NCI-H524 treated with DMSO at 0.1 percent for 48 hours (cell line): ENCODE results near the gene GPR89B.
"Not testable (repeated sequence)": the region's sequence is repeated elsewhere in the genome, so short reads cannot be mapped to it uniquely, and the experiment has no call there.

Source experiments
- DNase-seq: peaks from one replicate; lab custom pipeline; 2025; lab: John Stamatoyannopoulos, UW

GPR89B gene

GRCh38 chr1:147928236-147929132, at the start of gene GPR89B:
TSS of gene GPR89B (plus strand) at chr1:147928420. CDS start at chr1:147928537, 117 bp downstream.
- DNase-seq, result not testable (repeated sequence)

GRCh38 chr1:147879911-147880310, 48.3 kb upstream of the GPR89B start:
- no peak for DNase-seq

- no peak for DNase-seq
These were observed 45.7 kb upstream of the GPR89B start for GRCh38 chr1:147882535-147882934.

- DNase-seq, result no peak
These were observed 37.9 kb upstream of the GPR89B start for GRCh38 chr1:147890177-147890790.

- no peak for DNase-seq
These were observed 37.1 kb upstream of the GPR89B start for GRCh38 chr1:147891088-147891487.

- no peak for DNase-seq
These were observed 36.0 kb upstream of the GPR89B start for GRCh38 chr1:147892216-147892615.

- DNase-seq, result no peak
These were observed 35.4 kb upstream of the GPR89B start for GRCh38 chr1:147892731-147893214.

- no peak for DNase-seq
These were observed 33.1 kb upstream of the GPR89B start for GRCh38 chr1:147895123-147895522.

- DNase-seq, result no peak
These were observed 31.0 kb upstream of the GPR89B start for GRCh38 chr1:147897029-147897752.

- DNase-seq, result no peak
These were observed 30.4 kb upstream of the GPR89B start for GRCh38 chr1:147897789-147898188.

- DNase-seq, result no peak
These were observed 25.9 kb upstream of the GPR89B start, which contains the start of gene GJA8 for GRCh38 chr1:147902253-147902845. TSS of gene GJA8 (plus strand) at chr1:147902795. CDS start at chr1:147907956, 5,161 bp downstream.

- no peak for DNase-seq
These were observed 23.5 kb upstream of the GPR89B start for GRCh38 chr1:147904726-147905125.

GRCh38 chr1:147907786-147908509, 20.3 kb upstream of the GPR89B start:
- no peak for DNase-seq

GRCh38 chr1:147912553-147912952, 15.7 kb upstream of the GPR89B start:
- DNase-seq, result peak; percentile 15

- DNase-seq, result no peak
These were observed 14.8 kb upstream of the GPR89B start for GRCh38 chr1:147913362-147913942.

GRCh38 chr1:147919896-147920295, 8.3 kb upstream of the GPR89B start:
- no peak for DNase-seq

GRCh38 chr1:147924813-147925212, 3.4 kb upstream of the GPR89B start:
- DNase-seq, result no peak

- DNase-seq, result not testable (repeated sequence)
These were observed 1.0 kb upstream of the GPR89B start for GRCh38 chr1:147927215-147927614.

- DNase-seq, result not testable (repeated sequence)
These were observed 531 bp upstream of the GPR89B start for GRCh38 chr1:147927689-147928088.

- DNase-seq, result not testable (repeated sequence)
These were observed 2.9 kb downstream of the GPR89B start for GRCh38 chr1:147931137-147931536.

- not testable (repeated sequence) for DNase-seq
These were observed 7.1 kb downstream of the GPR89B start for GRCh38 chr1:147935296-147935695.
